ENCODE measurements around the gene RNU5D-1.

The RNU5D-1 gene

GRCh38 chr1:44718091-44718490 is 12.9 kb downstream of the RNU5D-1 start:
- Histone ChIP-seq H3K9me2 (ENCODE audit: low read depth, low read length) (no peaks in the 10 kb centered on the region), H3K4me1 (ENCODE audit: insufficient read depth, low read length, severe bottlenecking) (peaks cover 69% of the 10 kb centered on the region), H4K20me1 (ENCODE audit: insufficient read depth, low read length) (no peaks in the 10 kb centered on the region), H3K9ac (ENCODE audit: low read length) (peak overlapping the region; percentile 9; the same call in 1 of the 2 replicates), H3K4me2 (ENCODE audit: low read length) (peak overlapping the region; percentile 23; the same call in 1 of the 2 replicates), H3K4me3 (ENCODE audit: low read depth, low read length, poor library complexity, severe bottlenecking) (no peak overlapping the region), H2AFZ (ENCODE audit: low read length) (0 out of 2 replicates have a peak overlapping the region, but pooled peaks have one; percentile 14), H3K9me3 (ENCODE audit: low read length) (no peaks in the 10 kb centered on the region), H3F3A (ENCODE audit: insufficient read depth, low read length) (peaks cover 11% of the 10 kb centered on the region), H3K27me3 (ENCODE audit: insufficient read depth, low read length) (no peaks in the 10 kb centered on the region), H3K36me3 (ENCODE audit: insufficient read depth, low read length) (no peaks in the 10 kb centered on the region), H3K27ac (ENCODE audit: low read depth, low read length, poor library complexity, severe bottlenecking) (peak overlapping the region; percentile 32), H3K79me2 (ENCODE audit: insufficient read depth, low read length) (no peaks in the 10 kb centered on the region)
- no peak for TF ChIP-seq EZH2 (IDR thresholded peaks at IDR 0.05; ENCODE audit: borderline replicate concordance, low read length)

DNA sequence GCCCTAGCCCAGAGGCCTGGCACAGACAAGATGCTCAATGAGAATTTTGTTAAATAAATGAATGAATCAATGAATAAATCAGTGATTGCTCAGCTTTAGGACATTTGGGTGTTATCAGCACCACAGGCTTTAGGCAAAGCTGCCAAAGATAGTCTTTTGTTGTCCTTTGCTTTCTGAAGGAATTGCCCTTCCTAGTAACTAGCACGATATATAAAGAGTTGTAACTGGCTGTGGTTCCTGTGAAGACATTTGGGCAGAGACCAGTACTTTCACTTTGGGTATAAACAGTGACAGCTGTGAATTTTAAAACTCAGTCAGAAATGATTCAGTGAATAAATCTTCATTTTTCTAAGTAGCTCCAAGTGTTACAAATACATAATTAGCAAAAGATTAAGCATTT is 13.3 kb downstream of the RNU5D-1 start:
- H3K9me3 ChIP-seq (ENCODE audit: low read length) = no peaks in the 10 kb centered on the region
- H3K79me2 ChIP-seq (ENCODE audit: insufficient read depth, low read length) = no peaks in the 10 kb centered on the region
- peak overlapping the region; percentile 32 for H3K27ac ChIP-seq (ENCODE audit: low read depth, low read length, poor library complexity, severe bottlenecking)
- no peaks in the 10 kb centered on the region for H3K9me2 ChIP-seq (ENCODE audit: low read depth, low read length)
- H3K9ac ChIP-seq (ENCODE audit: low read length) = peak overlapping the region; percentile 9; the same call in 1 of the 2 replicates
- no peaks in the 10 kb centered on the region for H3K36me3 ChIP-seq (ENCODE audit: insufficient read depth, low read length)
- TF ChIP-seq EZH2 (IDR thresholded peaks at IDR 0.05; ENCODE audit: borderline replicate concordance, low read length) = no peak
- TF ChIP-seq, protein P1, sequence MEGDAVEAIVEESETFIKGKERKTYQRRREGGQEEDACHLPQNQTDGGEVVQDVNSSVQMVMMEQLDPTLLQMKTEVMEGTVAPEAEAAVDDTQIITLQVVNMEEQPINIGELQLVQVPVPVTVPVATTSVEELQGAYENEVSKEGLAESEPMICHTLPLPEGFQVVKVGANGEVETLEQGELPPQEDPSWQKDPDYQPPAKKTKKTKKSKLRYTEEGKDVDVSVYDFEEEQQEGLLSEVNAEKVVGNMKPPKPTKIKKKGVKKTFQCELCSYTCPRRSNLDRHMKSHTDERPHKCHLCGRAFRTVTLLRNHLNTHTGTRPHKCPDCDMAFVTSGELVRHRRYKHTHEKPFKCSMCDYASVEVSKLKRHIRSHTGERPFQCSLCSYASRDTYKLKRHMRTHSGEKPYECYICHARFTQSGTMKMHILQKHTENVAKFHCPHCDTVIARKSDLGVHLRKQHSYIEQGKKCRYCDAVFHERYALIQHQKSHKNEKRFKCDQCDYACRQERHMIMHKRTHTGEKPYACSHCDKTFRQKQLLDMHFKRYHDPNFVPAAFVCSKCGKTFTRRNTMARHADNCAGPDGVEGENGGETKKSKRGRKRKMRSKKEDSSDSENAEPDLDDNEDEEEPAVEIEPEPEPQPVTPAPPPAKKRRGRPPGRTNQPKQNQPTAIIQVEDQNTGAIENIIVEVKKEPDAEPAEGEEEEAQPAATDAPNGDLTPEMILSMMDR (IDR thresholded peaks at IDR 0.05; ENCODE audit: low read length) = no peak
- H3F3A ChIP-seq (ENCODE audit: insufficient read depth, low read length) = peaks cover 11% of the 10 kb centered on the region
- H3K4me2 ChIP-seq (ENCODE audit: low read length) = peak overlapping the region; percentile 23; the same call in 1 of the 2 replicates
- peaks cover 69% of the 10 kb centered on the region for H3K4me1 ChIP-seq (ENCODE audit: insufficient read depth, low read length, severe bottlenecking)
- H2AFZ ChIP-seq (ENCODE audit: low read length) = 0 out of 2 replicates have a peak overlapping the region, but pooled peaks have one; percentile 14
- no peaks in the 10 kb centered on the region for H4K20me1 ChIP-seq (ENCODE audit: insufficient read depth, low read length)
- H3K4me3 ChIP-seq (ENCODE audit: low read depth, low read length, poor library complexity, severe bottlenecking) = no peak overlapping the region
- H3K27me3 ChIP-seq (ENCODE audit: insufficient read depth, low read length) = no peaks in the 10 kb centered on the region

GRCh38 chr1:44717156-44717555 is 13.8 kb downstream of the RNU5D-1 start:
- Histone ChIP-seq H3K4me3 (ENCODE audit: low read depth, low read length, poor library complexity, severe bottlenecking) (no peak overlapping the region), H3K9me3 (ENCODE audit: low read length) (no peaks in the 10 kb centered on the region), H3K36me3 (ENCODE audit: insufficient read depth, low read length) (no peaks in the 10 kb centered on the region), H3K9ac (ENCODE audit: low read length) (no peak overlapping the region), H3K4me1 (ENCODE audit: insufficient read depth, low read length, severe bottlenecking) (peaks cover 69% of the 10 kb centered on the region), H2AFZ (ENCODE audit: low read length) (no peak overlapping the region), H3K27me3 (ENCODE audit: insufficient read depth, low read length) (no peaks in the 10 kb centered on the region), H3K9me2 (ENCODE audit: low read depth, low read length) (no peaks in the 10 kb centered on the region), H4K20me1 (ENCODE audit: insufficient read depth, low read length) (no peaks in the 10 kb centered on the region), H3K27ac (ENCODE audit: low read depth, low read length, poor library complexity, severe bottlenecking) (no peak overlapping the region), H3F3A (ENCODE audit: insufficient read depth, low read length) (peaks cover 11% of the 10 kb centered on the region), H3K79me2 (ENCODE audit: insufficient read depth, low read length) (no peaks in the 10 kb centered on the region), H3K4me2 (ENCODE audit: low read length) (no peak overlapping the region; the same call in 1 of the 2 replicates)
- TF ChIP-seq, protein P1 (IDR thresholded peaks at IDR 0.05; ENCODE audit: low read length) = no peak
- no peak for TF ChIP-seq EZH2 (IDR thresholded peaks at IDR 0.05; ENCODE audit: borderline replicate concordance, low read length)

Data from OCI-LY1 (cell line).